Measurements from ENCODE around the gene MCM3AP. TPM values are rescaled to one million over a fixed set of nuclear protein-coding genes. Genes with fewer than 3 reads are reported as not detected.

Gene MCM3AP
- total and polyA plus RNA-seq, 5 donors = 26.0 to 62.1 (median 59.5) TPM

DNA sequence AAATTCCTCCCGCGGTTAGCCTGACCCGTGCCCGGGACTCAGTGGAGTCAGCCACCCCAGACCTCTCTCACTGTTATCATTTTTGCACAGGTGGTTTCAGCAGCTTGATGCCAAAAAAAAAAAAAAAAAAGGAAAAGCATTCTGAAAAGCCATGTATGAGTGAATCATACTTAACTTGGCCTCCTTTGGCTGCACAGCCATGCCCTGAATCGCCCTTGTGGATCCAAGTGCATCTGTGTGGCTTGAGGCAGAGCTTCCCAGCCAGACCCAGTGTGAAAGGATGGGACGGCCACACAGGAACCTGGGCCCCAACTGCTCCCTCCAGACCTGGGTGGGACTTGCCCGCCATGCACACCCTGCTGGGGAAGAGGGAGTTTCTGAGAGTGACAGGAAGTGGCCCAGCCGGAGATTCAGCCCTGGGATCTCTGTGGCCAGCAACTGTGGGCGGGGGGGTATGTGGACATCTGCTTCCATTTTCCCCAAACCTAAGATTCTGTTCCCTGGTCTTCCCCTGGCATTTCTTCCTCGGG, 9.3 kb upstream of the MCM3AP start:
- peak in 2 of 3 donors; percentile 27 to 54 for DNase-seq
- Histone ChIP-seq H3K9me3 (ENCODE audit: control insufficient read depth, low read length) (no peaks in the 10 kb centered on the region), H3K4me1 (ENCODE audit: control insufficient read depth, insufficient read depth, low read length) (no peaks in the 10 kb centered on the region), H3K4me3 (ENCODE audit: low read length) (no peak overlapping the region), H3K27ac (ENCODE audit: low read length) (no peak overlapping the region), H3K27me3 (ENCODE audit: control insufficient read depth, insufficient read depth) (no peaks in the 10 kb centered on the region)
- intact Hi-C loops (cut with DNase I) = no loop called here
- whole genome bisulfite sequencing = 43% methylated on average over 10 of the region's 10 CpGs
- ATAC-seq = peak in 1 of 2 donors; percentile 3

DNA sequence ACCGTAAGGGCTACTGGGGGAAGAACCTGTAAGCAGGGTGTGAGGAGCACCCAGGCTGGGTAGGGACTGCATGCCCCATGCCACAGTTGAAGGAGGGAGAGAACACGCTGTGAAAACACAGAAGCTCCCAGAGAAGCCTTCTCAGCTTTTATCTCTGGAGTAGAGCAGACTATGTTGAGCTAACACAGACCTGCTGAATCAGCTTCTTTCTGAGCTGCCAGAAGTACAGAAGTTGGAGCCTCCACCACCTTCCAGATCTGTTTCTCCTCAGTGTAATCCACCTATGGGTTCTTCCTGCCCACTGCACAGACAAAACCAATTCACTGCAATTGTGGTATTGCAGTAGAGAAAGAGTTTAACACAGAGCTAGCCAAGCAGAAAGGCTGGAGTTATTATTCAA, 6.2 kb upstream of the MCM3AP start:
- H3K9me3 ChIP-seq (ENCODE audit: control insufficient read depth, low read length) = no peaks in the 10 kb centered on the region
- ATAC-seq = no peak
- H3K4me3 ChIP-seq (ENCODE audit: low read length) = no peak overlapping the region
- H3K4me1 ChIP-seq (ENCODE audit: control insufficient read depth, insufficient read depth, low read length) = no peaks in the 10 kb centered on the region
- intact Hi-C loops (cut with DNase I) = no loop called here
- 91% methylated on average over 2 of the region's 2 CpGs for WGBS
- no peak for DNase-seq
- no peak overlapping the region for H3K27ac ChIP-seq (ENCODE audit: low read length)
- no peaks in the 10 kb centered on the region for H3K27me3 ChIP-seq (ENCODE audit: control insufficient read depth, insufficient read depth)

DNA sequence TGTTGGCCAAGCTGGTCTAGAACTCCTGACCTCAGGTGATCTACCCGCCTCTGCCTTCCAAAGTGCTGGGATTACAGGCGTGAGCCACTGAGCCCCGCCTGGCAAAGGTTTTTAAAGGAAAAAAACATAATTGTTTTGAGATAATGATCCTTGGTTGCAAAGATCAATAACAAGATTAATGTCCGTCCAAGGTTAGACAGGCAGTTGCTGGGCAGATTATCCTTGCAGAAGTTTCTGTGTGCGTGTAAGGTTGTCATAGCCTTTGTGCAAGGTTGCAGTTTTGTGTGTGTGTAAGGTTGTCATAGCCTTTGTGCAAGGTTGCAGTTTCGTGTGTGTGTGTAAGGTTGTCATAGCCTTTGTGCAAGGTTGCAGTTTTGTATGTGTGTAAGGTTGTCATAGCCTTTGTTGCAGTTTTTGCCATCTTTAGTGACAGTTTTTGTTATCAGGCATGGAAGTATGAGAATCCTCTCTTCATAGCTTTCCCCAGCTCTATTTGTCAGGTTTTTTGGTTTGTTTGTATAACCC, 4.3 kb upstream of the MCM3AP start:
- H3K27ac ChIP-seq (ENCODE audit: low read length) = no peak overlapping the region
- no peak for ATAC-seq
- intact Hi-C loops (cut with DNase I) = loop anchor here in 2 of 4 donors (10.0 kb wide), 2 partner anchors 135 to 315 kb away; partner anchors contain the start of gene FTCD (in 1 of the 2)

GRCh38 chr21:46287541-46287940, 2.1 kb upstream of the MCM3AP start:
- WGBS = 92% methylated on average over 10 of the region's 10 CpGs
- Histone ChIP-seq H3K4me3 (ENCODE audit: low read length) (no peak overlapping the region), H3K27me3 (ENCODE audit: control insufficient read depth, insufficient read depth) (no peaks in the 10 kb centered on the region), H3K4me1 (ENCODE audit: control insufficient read depth, insufficient read depth, low read length) (peaks cover 4% of the 10 kb centered on the region), H3K27ac (ENCODE audit: low read length) (no peak overlapping the region), H3K9me3 (ENCODE audit: control insufficient read depth, low read length) (no peaks in the 10 kb centered on the region)
- ATAC-seq = no peak
- no peak for DNase-seq
- intact Hi-C loops (cut with DNase I) = loop anchor here in 3 of 4 donors (2.0 to 10.0 kb wide), 3 partner anchors 37 to 313 kb away; partner anchors contain the start of genes FTCD (in 1 of the 3) and PCNT (in 1 of the 3)

More for the DNA sequence above, 4.3 kb upstream of the MCM3AP start:
- Histone ChIP-seq H3K4me1 (ENCODE audit: control insufficient read depth, insufficient read depth, low read length) (no peaks in the 10 kb centered on the region), H3K9me3 (ENCODE audit: control insufficient read depth, low read length) (no peaks in the 10 kb centered on the region), H3K27me3 (ENCODE audit: control insufficient read depth, insufficient read depth) (no peaks in the 10 kb centered on the region), H3K4me3 (ENCODE audit: low read length) (no peak overlapping the region)
- DNase-seq = no peak
- 82% methylated on average over 6 of the region's 6 CpGs for WGBS

- WGBS = under 1% methylated on average over 16 of the region's 16 CpGs
- Histone ChIP-seq H3K27ac (ENCODE audit: low read length) (peak overlapping the region; percentile 77), H3K27me3 (ENCODE audit: control insufficient read depth, insufficient read depth) (no peaks in the 10 kb centered on the region), H3K4me3 (ENCODE audit: low read length) (peak overlapping the region; percentile 80), H3K4me1 (ENCODE audit: control insufficient read depth, insufficient read depth, low read length) (peaks cover 4% of the 10 kb centered on the region), H3K9me3 (ENCODE audit: control insufficient read depth, low read length) (no peaks in the 10 kb centered on the region)
- intact Hi-C loops (cut with DNase I) = loop anchor here in 3 of 4 donors (2.0 to 10.0 kb wide), 3 partner anchors 38 to 312 kb away; partner anchors contain the start of genes FTCD (in 1 of the 3) and PCNT (in 1 of the 3)
- ATAC-seq (no peak), DNase-seq (no peak)
Observed at GRCh38 chr21:46286648-46287002, 1.2 kb upstream of the MCM3AP start.

DNA sequence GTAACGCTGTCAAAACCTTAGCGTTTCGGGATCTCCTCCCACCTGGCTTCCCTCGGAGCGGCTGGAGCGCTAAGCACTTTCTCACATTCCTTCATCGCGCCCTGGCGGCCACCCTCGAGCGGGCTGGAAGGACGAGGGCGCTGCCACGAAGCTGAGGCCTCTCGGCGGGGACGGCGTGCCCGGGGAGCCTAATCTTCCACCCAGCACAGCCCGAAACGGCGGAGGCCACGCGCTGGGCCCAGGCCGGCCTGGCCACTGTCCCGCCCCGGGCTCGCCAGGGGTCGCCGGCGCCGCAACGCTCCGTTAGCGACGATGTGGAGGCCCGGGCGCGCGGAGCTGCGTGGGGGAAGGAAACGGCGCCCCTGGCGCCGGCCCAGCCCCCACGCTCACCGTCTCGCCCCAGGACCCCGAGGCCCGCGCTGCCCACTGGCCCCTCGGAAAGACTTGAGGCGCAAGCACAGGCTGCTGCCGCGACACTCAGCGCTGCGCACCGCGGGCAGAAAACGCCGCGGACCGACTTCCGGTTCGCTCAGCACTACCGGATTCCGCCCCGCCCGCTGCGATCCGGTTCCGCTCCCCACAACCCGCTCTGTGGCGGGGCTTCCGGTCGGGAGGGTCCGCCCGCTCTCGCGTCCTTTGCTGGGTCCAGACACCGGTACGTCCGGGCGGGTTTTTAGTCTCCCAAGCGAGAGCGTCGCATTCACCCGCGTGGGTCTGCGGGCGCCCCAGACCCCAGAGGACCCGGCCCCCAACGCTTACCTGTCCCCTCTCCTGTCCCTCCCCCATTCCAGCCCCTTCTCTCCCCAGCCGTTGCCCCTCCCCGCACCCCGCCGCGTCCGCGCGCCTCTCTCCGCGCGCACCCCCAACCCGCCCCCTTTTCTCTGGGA, 593 bp upstream of the MCM3AP start, which contains the start of gene YBEY:
YBEY (plus strand) TSS at position 582 of the 887 bp plus-strand sequence. CDS start 572 bp downstream, outside the sequence.
- intact Hi-C loops (cut with DNase I) = loop anchor here in 3 of 4 donors (2.0 to 10.0 kb wide), 3 partner anchors 39 to 311 kb away; partner anchors contain the start of genes FTCD (in 1 of the 3) and PCNT (in 1 of the 3)
- DNase-seq (peak; percentile 92 to 96 (median 96)), ATAC-seq (peak; percentile 97)
- H3K9me3 ChIP-seq (ENCODE audit: control insufficient read depth, low read length) = no peaks in the 10 kb centered on the region
- peak within 1 kb of the TSS; percentile 80 for H3K4me3 ChIP-seq (ENCODE audit: low read length)
- H3K4me1 ChIP-seq (ENCODE audit: control insufficient read depth, insufficient read depth, low read length) = peaks cover 4% of the 10 kb centered on the region
- H3K27ac ChIP-seq (ENCODE audit: low read length) = peak within 1 kb of the TSS; percentile 77
- H3K27me3 ChIP-seq (ENCODE audit: control insufficient read depth, insufficient read depth) = no peaks in the 10 kb centered on the region
- under 1% methylated on average over 105 of the region's 105 CpGs for WGBS

- Histone ChIP-seq H3K9me3 (ENCODE audit: control insufficient read depth, low read length) (no peaks in the 10 kb centered on the region), H3K27ac (ENCODE audit: low read length) (no peak overlapping the region), H3K4me3 (ENCODE audit: low read length) (peak overlapping the region; percentile 80), H3K27me3 (ENCODE audit: control insufficient read depth, insufficient read depth) (no peaks in the 10 kb centered on the region), H3K4me1 (ENCODE audit: control insufficient read depth, insufficient read depth, low read length) (peaks cover 4% of the 10 kb centered on the region)
- ATAC-seq (no peak), DNase-seq (no peak)
- intact Hi-C loops (cut with DNase I) = loop anchor here in 2 of 4 donors (10.0 kb wide), 2 partner anchors 130 to 310 kb away; partner anchors contain the start of gene FTCD (in 1 of the 2)
- 93% methylated on average over 1 of the region's 1 CpG for WGBS
Observed at GRCh38 chr21:46284733-46285132, 678 bp downstream of the MCM3AP start.

- WGBS = 73% methylated on average over 15 of the region's 15 CpGs
- H3K27me3 ChIP-seq (ENCODE audit: control insufficient read depth, insufficient read depth) = no peaks in the 10 kb centered on the region
- DNase-seq (no peak), ATAC-seq (no peak)
- intact Hi-C loops (cut with DNase I) = loop anchor here in 2 of 4 donors (10.0 kb wide), 2 partner anchors 129 to 309 kb away; partner anchors contain the start of gene FTCD (in 1 of the 2)
- no peak overlapping the region for H3K4me3 ChIP-seq (ENCODE audit: low read length)
- H3K27ac ChIP-seq (ENCODE audit: low read length) = no peak overlapping the region
- peaks cover 4% of the 10 kb centered on the region for H3K4me1 ChIP-seq (ENCODE audit: control insufficient read depth, insufficient read depth, low read length)
- no peaks in the 10 kb centered on the region for H3K9me3 ChIP-seq (ENCODE audit: control insufficient read depth, low read length)
Observed at GRCh38 chr21:46284077-46284644, 1.2 kb downstream of the MCM3AP start.

GRCh38 chr21:46274797-46275390, 10.5 kb downstream of the MCM3AP start:
- ATAC-seq (no peak), DNase-seq (no peak)
- H3K27me3 ChIP-seq (ENCODE audit: control insufficient read depth, insufficient read depth) = no peaks in the 10 kb centered on the region
- WGBS = 93% methylated on average over 11 of the region's 11 CpGs
- no peak overlapping the region for H3K4me3 ChIP-seq (ENCODE audit: low read length)
- no peaks in the 10 kb centered on the region for H3K4me1 ChIP-seq (ENCODE audit: control insufficient read depth, insufficient read depth, low read length)
- H3K9me3 ChIP-seq (ENCODE audit: control insufficient read depth, low read length) = no peaks in the 10 kb centered on the region
- intact Hi-C loops (cut with DNase I) = loop anchor here in 1 of 4 donors (10.0 kb wide), 1 partner anchor 60 kb away; no protein-coding TSS in a partner anchor
- no peak overlapping the region for H3K27ac ChIP-seq (ENCODE audit: low read length)

GRCh38 chr21:46273341-46273740, 12.1 kb downstream of the MCM3AP start:
- H3K27me3 ChIP-seq (ENCODE audit: control insufficient read depth, insufficient read depth) = no peaks in the 10 kb centered on the region
- intact Hi-C loops (cut with DNase I) = loop anchor here in 1 of 4 donors (10.0 kb wide), 1 partner anchor 59 kb away; no protein-coding TSS in a partner anchor
- H3K9me3 ChIP-seq (ENCODE audit: control insufficient read depth, low read length) = no peaks in the 10 kb centered on the region
- H3K27ac ChIP-seq (ENCODE audit: low read length) = no peak overlapping the region
- DNase-seq = no peak
- H3K4me3 ChIP-seq (ENCODE audit: low read length) = no peak overlapping the region
- no peaks in the 10 kb centered on the region for H3K4me1 ChIP-seq (ENCODE audit: control insufficient read depth, insufficient read depth, low read length)
- WGBS = 96% methylated on average over 14 of the region's 14 CpGs
- ATAC-seq = no peak

Measured in right cardiac atrium (tissue), 5 donors.